Measurements from ENCODE around the gene BNC2. TPM values are rescaled to one million over a fixed set of nuclear protein-coding genes. Genes with fewer than 3 reads are reported as not detected.

The BNC2 gene
- total RNA-seq, 6 experiments from 2014 or later, result 0.22 to 0.80 (median 0.36) TPM

GRCh38 chr9:16602494-16602893 is 268.0 kb downstream of the BNC2 start:
- H3K36me3 ChIP-seq, result no peaks in the 10 kb centered on the region
- 73% methylated on average over 2 of the region's 2 CpGs for WGBS (ENCODE audit: insufficient coverage, low coverage, low lambda C conversion rate, missing lambda C conversion rate)
- H3K27ac ChIP-seq, result no peak overlapping the region
- H3K4me1 ChIP-seq, result no peaks in the 10 kb centered on the region
- TF ChIP-seq POLR2A (IDR thresholded peaks at IDR 0.05) (no peak), CTCF (IDR thresholded peaks at IDR 0.05) (no peak)
- DNase-seq (no peak), ATAC-seq (no peak)
- no peak overlapping the region for H3K4me3 ChIP-seq
- H3K9me3 ChIP-seq, result no peaks in the 10 kb centered on the region
- H3K27me3 ChIP-seq, result no peaks in the 10 kb centered on the region
- intact Hi-C loops (cut with DNase I), result no loop called here

- no peak overlapping the region for H3K4me3 ChIP-seq
- no peaks in the 10 kb centered on the region for H3K4me1 ChIP-seq
- intact Hi-C loops (cut with DNase I), result no loop called here
- ATAC-seq (peak in 1 of 4 donors; percentile 54), DNase-seq (no peak)
- H3K9me3 ChIP-seq, result no peaks in the 10 kb centered on the region
- H3K27ac ChIP-seq, result no peak overlapping the region
- H3K36me3 ChIP-seq, result no peaks in the 10 kb centered on the region
- no peaks in the 10 kb centered on the region for H3K27me3 ChIP-seq
- TF ChIP-seq CTCF (IDR thresholded peaks at IDR 0.05) (peak in 3 of 4 donors; percentile 9 to 21 (median 9)), POLR2A (IDR thresholded peaks at IDR 0.05) (no peak)
Measured at GRCh38 chr9:16601991-16602390, 268.5 kb downstream of the BNC2 start.

GRCh38 chr9:16598316-16598715 is 272.2 kb downstream of the BNC2 start:
- Histone ChIP-seq H3K4me1 (no peaks in the 10 kb centered on the region), H3K4me3 (no peak overlapping the region), H3K36me3 (no peaks in the 10 kb centered on the region), H3K27ac (no peak overlapping the region), H3K27me3 (no peaks in the 10 kb centered on the region), H3K9me3 (no peaks in the 10 kb centered on the region)
- intact Hi-C loops (cut with DNase I), result no loop called here
- no peak for ATAC-seq
- no peak for DNase-seq
- WGBS (ENCODE audit: insufficient coverage, low coverage, low lambda C conversion rate, missing lambda C conversion rate), result 56% methylated on average over 3 of the region's 3 CpGs
- no peak for TF ChIP-seq POLR2A (IDR thresholded peaks at IDR 0.05)
- TF ChIP-seq CTCF (IDR thresholded peaks at IDR 0.05), result no peak

GRCh38 chr9:16597136-16597535 is 273.3 kb downstream of the BNC2 start:
- no peak for DNase-seq

More at GRCh38 chr9:16597136-16597535, 273.3 kb downstream of the BNC2 start:
- no peaks in the 10 kb centered on the region for H3K9me3 ChIP-seq
- no peak overlapping the region for H3K4me3 ChIP-seq
- no peaks in the 10 kb centered on the region for H3K4me1 ChIP-seq
- WGBS (ENCODE audit: insufficient coverage, low coverage, low lambda C conversion rate, missing lambda C conversion rate), result 67% methylated on average over 1 of the region's 1 CpG
- TF ChIP-seq CTCF (IDR thresholded peaks at IDR 0.05), result no peak
- H3K27me3 ChIP-seq, result no peaks in the 10 kb centered on the region
- no peak overlapping the region for H3K27ac ChIP-seq
- no peaks in the 10 kb centered on the region for H3K36me3 ChIP-seq
- no peak for ATAC-seq
- intact Hi-C loops (cut with DNase I), result no loop called here

All from right lobe of liver (tissue), 6 donors.